HG02973 (cell line): ENCODE measurements around the gene ANG.

Source experiments
- ATAC-seq: cut with Tn5 transposase; IDR thresholded peaks from one replicate; pipeline ENCODE4 v1.9.1; 2021; ENCODE audit warnings: moderate library complexity; ENCODE audit not compliant: unreplicated experiment

ANG gene

DNA sequence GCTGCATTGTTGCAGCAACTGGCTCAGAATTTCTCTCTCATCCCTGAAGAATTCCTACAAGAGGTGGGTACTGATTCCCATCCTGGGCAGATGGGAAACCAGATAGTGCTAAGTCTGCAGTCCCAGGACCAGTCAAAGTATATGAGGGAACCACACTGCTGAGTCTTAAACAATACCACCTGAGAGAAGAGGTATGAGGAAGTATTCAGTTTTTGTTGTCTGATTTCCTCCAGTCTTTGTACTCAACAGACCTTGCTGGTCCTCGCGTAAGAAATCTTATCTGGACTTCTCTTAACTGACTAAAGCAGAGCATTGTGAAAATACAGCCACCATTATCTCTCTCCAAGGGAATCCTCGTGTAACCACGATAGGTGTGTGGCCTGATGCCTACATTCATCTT lies 53.6 kb downstream of the ANG start:
- no peak for ATAC-seq

DNA sequence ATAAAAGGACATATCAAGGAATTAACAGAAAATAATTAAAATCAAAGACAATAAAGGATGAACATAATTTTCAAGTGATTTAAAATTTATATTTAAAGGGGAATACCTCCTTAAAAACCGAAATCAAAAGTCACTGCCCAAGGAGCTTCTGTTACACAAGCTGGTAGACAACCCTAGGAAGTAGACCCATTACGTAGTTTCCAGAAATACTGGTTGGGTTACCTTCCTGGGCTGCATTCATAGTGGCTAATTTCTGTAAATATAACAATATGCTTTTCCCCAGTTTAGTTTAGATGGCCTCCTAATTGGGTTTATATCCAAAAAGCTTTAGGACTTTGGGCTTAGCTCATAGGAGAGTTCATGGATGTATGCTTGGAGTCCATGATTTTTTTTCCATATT lies 55.0 kb downstream of the ANG start:
- no peak for ATAC-seq
